IMR-90 (cell line): ENCODE results near the gene AHDC1. TPM values are rescaled to one million over a fixed set of nuclear protein-coding genes. Genes with fewer than 3 reads are reported as not detected.
"Not testable (repeated sequence)": the region's sequence is repeated elsewhere in the genome, so short reads cannot be mapped to it uniquely, and the experiment has no call there.

Experiments
- ATAC-seq: fragments of 200-7000 bp; cut with Tn5 transposase; 2 replicates; pipeline ENCODE4 v1.9.1; 2020; ENCODE audit warnings: low read depth, mild to moderate bottlenecking, moderate library complexity
- BruUV-seq: library from RNA; stranded (reverse); fragments of 400-500 nt; replicated peaks from 2 replicates; lab custom pipeline; 2021; lab: Mats Ljungman, UMichigan
- CTCF ChIA-PET: fragments of 300-600 bp; formaldehyde crosslinking; extraction: SDS; loops from one replicate; lab custom pipeline; 2021; ENCODE audit warnings: antibody characterized with exemption; lab: Yijun Ruan, JAX
- POLR2A ChIA-PET: fragments of 300-600 bp; sonication (Branson Sonifier 250); formaldehyde crosslinking; loops from one replicate; lab custom pipeline; 2022; ENCODE audit warnings: antibody characterized with exemption; ENCODE audit not compliant: unreplicated experiment; lab: Charles Lee
- DNase-seq: peaks from one replicate; pipeline ENCODE4 v3.0.0; 2013
- H2AFZ ChIP-seq: replicated peaks from 2 replicates; pipeline ENCODE3; 2013; ENCODE audit warnings: low read length, mild to moderate bottlenecking; ENCODE audit not compliant: poor library complexity
- H2AK5ac ChIP-seq: 2 replicates; pipeline ENCODE4 v1.6.1; 2013; ENCODE audit warnings: low read depth, low read length, inconsistent platforms
- H2AK9ac ChIP-seq: replicated peaks from 2 replicates; pipeline ENCODE3; 2013; ENCODE audit warnings: mild to moderate bottlenecking, low read depth, low read length, moderate library complexity; ENCODE audit not compliant: poor library complexity
- H2BK120ac ChIP-seq: 2 replicates; pipeline ENCODE4 v1.6.1; 2013; ENCODE audit warnings: low read depth, low read length, inconsistent platforms
- H2BK15ac ChIP-seq: 3 replicates; pipeline ENCODE4 v1.6.1; 2013; ENCODE audit warnings: low read depth, low read length, inconsistent platforms
- H2BK20ac ChIP-seq: 2 replicates; pipeline ENCODE4 v1.6.1; 2013; ENCODE audit warnings: low read depth, mild to moderate bottlenecking, inconsistent platforms, low read length, moderate library complexity
- H2BK5ac ChIP-seq: 2 replicates; pipeline ENCODE4 v1.6.1; 2013; ENCODE audit warnings: mild to moderate bottlenecking, low read depth, low read length, inconsistent platforms; ENCODE audit not compliant: poor library complexity, severe bottlenecking
- H3K14ac ChIP-seq: replicated peaks from 2 replicates; pipeline ENCODE4 v1.6.1; 2013; ENCODE audit warnings: low read depth, low read length, inconsistent platforms
- H3K18ac ChIP-seq: 2 replicates; pipeline ENCODE4 v1.6.1; 2013; ENCODE audit warnings: low read depth, low read length, control low read depth
- H3K23ac ChIP-seq: 2 replicates; pipeline ENCODE4 v1.6.1; 2013; ENCODE audit warnings: low read depth, low read length, inconsistent platforms
- H3K27ac ChIP-seq: 2 replicates; pipeline ENCODE4 v1.5.1; 2013; ENCODE audit warnings: mild to moderate bottlenecking, control low read depth, low read length; ENCODE audit not compliant: insufficient read depth
- H3K27me3 ChIP-seq: 2 replicates; pipeline ENCODE4 v1.6.1; 2013; ENCODE audit warnings: low read length; ENCODE audit not compliant: control insufficient read depth, insufficient read depth
- H3K36me3 ChIP-seq: 2 replicates; pipeline ENCODE4 v1.6.1; 2013; ENCODE audit warnings: low read length, mixed read lengths; ENCODE audit not compliant: control insufficient read depth, insufficient read depth
- H3K4ac ChIP-seq: 2 replicates; pipeline ENCODE4 v1.6.1; 2013; ENCODE audit warnings: low read depth, low read length, inconsistent platforms
- H3K4me1 ChIP-seq: 2 replicates; pipeline ENCODE4 v1.6.1; 2013; ENCODE audit warnings: low read length, mixed read lengths; ENCODE audit not compliant: control insufficient read depth, insufficient read depth
- H3K4me2 ChIP-seq: 2 replicates; pipeline ENCODE4 v1.6.1; 2013; ENCODE audit warnings: low read depth, mild to moderate bottlenecking, control low read depth, low read length, moderate library complexity
- H3K4me3 ChIP-seq: 2 replicates; pipeline ENCODE4 v1.5.1; 2013; ENCODE audit warnings: low read depth, mild to moderate bottlenecking, control low read depth, low read length, moderate library complexity; ENCODE audit not compliant: insufficient read depth
- H3K56ac ChIP-seq: 2 replicates; pipeline ENCODE4 v1.6.1; 2013; ENCODE audit warnings: low read length, inconsistent platforms; ENCODE audit not compliant: insufficient read depth; ENCODE audit errors: extremely low read depth
- H3K79me1 ChIP-seq, 2 experiments: 2 replicates each; pipeline ENCODE4 v1.6.1; 2013; ENCODE audit warnings: low read length in 2 of 2, inconsistent platforms in 1 of 2, low read depth in 1 of 2
- H3K9ac ChIP-seq: 2 replicates; pipeline ENCODE4 v1.6.1; 2013; ENCODE audit warnings: low read depth, low read length, control low read depth
- H3K9me1 ChIP-seq: 2 replicates; pipeline ENCODE4 v1.6.1; 2013; ENCODE audit warnings: low read length, inconsistent platforms; ENCODE audit not compliant: insufficient read depth
- H3K9me3 ChIP-seq: 2 replicates; pipeline ENCODE4 v1.6.1; 2013; ENCODE audit warnings: low read length; ENCODE audit not compliant: control insufficient read depth, insufficient read depth
- H4K20me1 ChIP-seq: 2 replicates; pipeline ENCODE4 v1.6.1; 2013; ENCODE audit warnings: low read length, inconsistent platforms; ENCODE audit not compliant: insufficient read depth
- H4K5ac ChIP-seq: 2 replicates; pipeline ENCODE4 v1.6.1; 2013; ENCODE audit warnings: mild to moderate bottlenecking, low read depth, low read length, control low read depth
- H4K8ac ChIP-seq, 2 experiments: 2 replicates each; pipeline ENCODE4 v1.6.1; 2013; ENCODE audit warnings: low read depth in 2 of 2, low read length in 2 of 2, control low read depth in 1 of 2, inconsistent platforms in 1 of 2
- H4K91ac ChIP-seq: 2 replicates; pipeline ENCODE4 v1.6.1; 2013; ENCODE audit warnings: low read depth, low read length, inconsistent platforms; ENCODE audit not compliant: insufficient read depth
- MAZ ChIP-seq: IDR thresholded peaks from 2 replicates; pipeline ENCODE4 v1.6.1; 2012; ENCODE audit warnings: low read depth, mild to moderate bottlenecking, low read length, improper control_type of control experiment, moderate library complexity, borderline replicate concordance
- NFE2L2 ChIP-seq: fragments of 150-350 bp; IDR thresholded peaks from 2 replicates; pipeline ENCODE4 v1.6.1; 2016; ENCODE audit warnings: low read depth, mild to moderate bottlenecking, low read length
- RCOR1 ChIP-seq: IDR thresholded peaks from 2 replicates; pipeline ENCODE4 v1.6.1; 2012; ENCODE audit warnings: mild to moderate bottlenecking, low read length, improper control_type of control experiment; ENCODE audit not compliant: insufficient replicate concordance
- WGBS, 2 experiments: methylation state at CpG; one replicate each; pipeline versions ENCODE4 v1.1.5 to v1.1.7; 2013; ENCODE audit warnings: missing lambda C conversion rate in 2 of 2; ENCODE audit not compliant: insufficient read length in 1 of 2; ENCODE audit errors: extremely low coverage in 2 of 2; 5-methylcytosine and 5-hydroxymethylcytosine counted together
- dilution Hi-C: fragments of 300-500 bp; cut with HindIII; formaldehyde crosslinking; loops from one replicate; pipeline ENCODE4 v1.14.3; 2018; ENCODE audit warnings: low sequenced_read_pairs; ENCODE audit not compliant: unreplicated experiment
- in situ Hi-C: fragments of 300-500 bp; cut with MboI; formaldehyde crosslinking; loops from 3 replicates; pipeline ENCODE4 v1.14.3; 2019; ENCODE audit warnings: low sequenced_read_pairs, inconsistent platforms, mixed read lengths
- intact Hi-C: fragments of 100-400 bp; cut with micrococcal nuclease; formaldehyde crosslinking; loops from 2 replicates; pipeline ENCODE4 v1.10.0; 2022
- polyA plus RNA-seq, 3 experiments: library from polyadenylated mRNA; depleted of rRNA; stranded (reverse); fragments of >200 nt; gene quantifications; 2 replicates each; pipeline ENCODE4 v1.2.3, GENCODE V29; 2012; ENCODE audit warnings: low replicate concordance in 1 of 3
- total RNA-seq: library from RNA; depleted of rRNA; stranded (reverse); fragments of >200 nt; gene quantifications from 2 replicates; pipeline ENCODE4 v1.2.3, GENCODE V29; 2012

AHDC1 gene
- total and polyA plus RNA-seq, 2 of the 4 experiments (the other 2 are of a cell fraction), result 2.0 to 11.6 TPM

- Histone ChIP-seq H2AK9ac (peak overlapping the region; percentile 30), H3K23ac (peak overlapping the region; percentile 81; the same call in 1 of the 2 replicates), H3K9ac (peak overlapping the region; percentile 26; the same call in 1 of the 2 replicates), H4K5ac (0 out of 2 replicates have a peak overlapping the region, but pooled peaks have one; percentile 6), H2BK15ac (no peak overlapping the region), H3K9me1 (peaks cover 5% of the 10 kb centered on the region), H2AK5ac (peak overlapping the region; percentile 17; the same call in 1 of the 2 replicates), H2BK20ac (no peak overlapping the region), H3K27me3 (no peaks in the 10 kb centered on the region), H2BK120ac (no peak overlapping the region; the same call in 1 of the 2 replicates), H4K8ac (peak overlapping the region in 1 of 2 experiments; percentile 43; a peak in 1 of 4 replicates), H2BK5ac (peak overlapping the region; percentile 25), H3K4ac (peak overlapping the region; percentile 66), H3K14ac (peak overlapping the region; percentile 39; the same call in 1 of the 2 replicates), H4K91ac (peak overlapping the region; percentile 33; the same call in 1 of the 2 replicates), H3K4me3 (no peak overlapping the region), H3K18ac (no peak overlapping the region; the same call in 1 of the 2 replicates), H3K27ac (peak overlapping the region; percentile 47; the same call in 1 of the 2 replicates), H3K9me3 (no peaks in the 10 kb centered on the region), H3K4me1 (peaks cover 22% of the 10 kb centered on the region), H3K79me1 (peaks cover 5 to 44% of the 10 kb centered on the region in 2 experiments; a peak in 3 of 4 replicates), H3K56ac (no peak overlapping the region), H3K4me2 (no peak overlapping the region), H4K20me1 (peaks cover 6% of the 10 kb centered on the region), H3K36me3 (peaks cover 37% of the 10 kb centered on the region), H2AFZ (no peak overlapping the region)
- POLR2A ChIA-PET, result no interaction called here
- 75% methylated on average over 1 of the region's 4 CpGs; no CpG with 5 or more reads in 1 of the 2 experiments for WGBS, 2 experiments
- TF ChIP-seq NFE2L2, result no peak
- no peak for TF ChIP-seq MAZ
- no peak for TF ChIP-seq RCOR1
- BruUV-seq, result no TSS peak
- DNase-seq (no peak), ATAC-seq (no peak)
- intact Hi-C loops (no loop called here), dilution Hi-C loops (no loop called here), in situ Hi-C loops (no loop called here)
- CTCF ChIA-PET, result interaction anchor here (1.4 kb wide), 1 partner anchor 52 kb away, joined by 4 read pairs; no protein-coding TSS in a partner anchor
Observed at GRCh38 chr1:27554293-27554692, 49.7 kb downstream of the AHDC1 start.

GRCh38 chr1:27553823-27554222, 50.1 kb downstream of the AHDC1 start:
- H3K36me3 ChIP-seq, result peaks cover 41% of the 10 kb centered on the region
- H4K20me1 ChIP-seq, H2AK5ac ChIP-seq, H2BK15ac ChIP-seq, H3K4me3 ChIP-seq, H3K27ac ChIP-seq, H3K18ac ChIP-seq, H3K9me1 ChIP-seq, intact Hi-C loops, H2BK120ac ChIP-seq, DNase-seq, H2BK20ac ChIP-seq, H4K5ac ChIP-seq, H4K91ac ChIP-seq, in situ Hi-C loops, H2AK9ac ChIP-seq, H2AFZ ChIP-seq, ATAC-seq, POLR2A ChIA-PET, H3K4me2 ChIP-seq, H3K9ac ChIP-seq, H3K14ac ChIP-seq, BruUV-seq, H3K9me3 ChIP-seq, H3K23ac ChIP-seq, dilution Hi-C loops, H2BK5ac ChIP-seq, H3K27me3 ChIP-seq, H3K56ac ChIP-seq, H3K4ac ChIP-seq, H4K8ac ChIP-seq: not testable (repeated sequence)
- 100% methylated on average over 3 of the region's 7 CpGs; no CpG with 5 or more reads in 1 of the 2 experiments for WGBS, 2 experiments
- H3K79me1 ChIP-seq, result peaks cover 5 to 42% of the 10 kb centered on the region in 2 experiments; a peak in 3 of 4 replicates
- CTCF ChIA-PET, result interaction anchor here (0.8 to 1.4 kb wide), 2 partner anchors 52 to 53 kb away, joined by 3 to 4 read pairs; no protein-coding TSS in a partner anchor
- H3K4me1 ChIP-seq, result peaks cover 22% of the 10 kb centered on the region
